WERI-Rb-1 (cell line): Measurements from ENCODE around the gene CHD6.

ENCODE experiments used
- DNase-seq: peaks from one replicate; pipeline ENCODE4 v3.0.0-alpha.2; 2020
- H3K27ac ChIP-seq: fragments of 250-450 bp; sonication (Bioruptor Pico); 2 replicates; pipeline ENCODE4 v1.5.1; 2020; ENCODE audit warnings: mild to moderate bottlenecking, moderate library complexity
- H3K27me3 ChIP-seq: fragments of 250-450 bp; sonication (Bioruptor Pico); 2 replicates; pipeline ENCODE4 v1.5.1; 2021; ENCODE audit warnings: mild to moderate bottlenecking, low read depth, moderate library complexity; ENCODE audit not compliant: insufficient read depth, severe bottlenecking
- H3K36me3 ChIP-seq: fragments of 250-450 bp; sonication (Bioruptor Pico); 2 replicates; pipeline ENCODE4 v1.5.1; 2020; ENCODE audit warnings: mild to moderate bottlenecking, moderate library complexity
- H3K4me3 ChIP-seq: 2 replicates; pipeline ENCODE4 v1.5.1; 2011; ENCODE audit warnings: low read depth, mild to moderate bottlenecking, control low read depth, low read length
- H3K9me3 ChIP-seq: fragments of 250-450 bp; sonication (Bioruptor Pico); 2 replicates; pipeline ENCODE4 v1.5.1; 2021; ENCODE audit warnings: mild to moderate bottlenecking, moderate library complexity; ENCODE audit not compliant: severe bottlenecking
- CTCF ChIP-seq: IDR thresholded peaks from 2 replicates; pipeline ENCODE4 v1.5.1; 2011; ENCODE audit warnings: low read depth, mild to moderate bottlenecking, control low read depth, inconsistent platforms, low read length

CHD6 gene

GRCh38 chr20:41398408-41398807 is 219.8 kb downstream of the CHD6 start:
- no peak for TF ChIP-seq CTCF
- H3K9me3 ChIP-seq: no peaks in the 10 kb centered on the region
- no peak overlapping the region for H3K4me3 ChIP-seq
- H3K27ac ChIP-seq: no peak overlapping the region
- no peak for DNase-seq
- H3K36me3 ChIP-seq: peaks cover 5% of the 10 kb centered on the region
- H3K27me3 ChIP-seq: no peaks in the 10 kb centered on the region

- Histone ChIP-seq H3K27ac (peak overlapping the region; percentile 85), H3K36me3 (no peaks in the 10 kb centered on the region), H3K4me3 (peak overlapping the region; percentile 30), H3K9me3 (peaks cover 2% of the 10 kb centered on the region), H3K27me3 (no peaks in the 10 kb centered on the region)
- peak; percentile 78 for DNase-seq
- peak; percentile 48 for TF ChIP-seq CTCF
Measured at GRCh38 chr20:41395667-41396664, 222.2 kb downstream of the CHD6 start.

- H3K27me3 ChIP-seq: no peaks in the 10 kb centered on the region
- no peaks in the 10 kb centered on the region for H3K36me3 ChIP-seq
- H3K4me3 ChIP-seq: no peak overlapping the region
- peaks cover 2% of the 10 kb centered on the region for H3K9me3 ChIP-seq
- no peak for TF ChIP-seq CTCF
- peak overlapping the region; percentile 85 for H3K27ac ChIP-seq
- no peak for DNase-seq
Measured at GRCh38 chr20:41394931-41395666, 223.1 kb downstream of the CHD6 start.

- no peak overlapping the region for H3K4me3 ChIP-seq
- no peaks in the 10 kb centered on the region for H3K36me3 ChIP-seq
- no peak overlapping the region for H3K27ac ChIP-seq
- no peaks in the 10 kb centered on the region for H3K27me3 ChIP-seq
- peaks cover 2% of the 10 kb centered on the region for H3K9me3 ChIP-seq
- no peak for DNase-seq
- TF ChIP-seq CTCF: no peak
Measured at GRCh38 chr20:41394081-41394480, 224.1 kb downstream of the CHD6 start.

GRCh38 chr20:41393705-41394066 is 224.5 kb downstream of the CHD6 start:
- no peak for DNase-seq
- TF ChIP-seq CTCF: no peak
- Histone ChIP-seq H3K9me3 (peaks cover 2% of the 10 kb centered on the region), H3K27ac (no peak overlapping the region), H3K4me3 (no peak overlapping the region), H3K36me3 (no peaks in the 10 kb centered on the region), H3K27me3 (no peaks in the 10 kb centered on the region)
